K562 (cell line): ENCODE data around the gene PCSK5. TPM values are rescaled to one million over a fixed set of nuclear protein-coding genes. Genes with fewer than 3 reads are reported as not detected.

ENCODE experiments used
- ATAC-seq: fragments of 200-7000 bp; cut with Tn5 transposase; 3 replicates; pipeline ENCODE4 v1.9.1; 2020; ENCODE audit warnings: moderate library complexity
- BruUV-seq: library from RNA; stranded (reverse); fragments of 400-500 nt; replicated peaks from 2 replicates; lab custom pipeline; 2021; lab: Mats Ljungman, UMichigan
- CTCF ChIA-PET: fragments of 300-600 bp; formaldehyde crosslinking; extraction: SDS; loops from one replicate; lab custom pipeline; 2021; ENCODE audit warnings: low intra/inter-chr PET ratio; lab: Yijun Ruan, JAX
- POLR2A ChIA-PET: fragments of 300-600, 350-650 bp; sonication (Branson Sonifier 250); formaldehyde crosslinking; extraction: SDS; loops from one replicate; lab custom pipeline; 2021; ENCODE audit warnings: antibody characterized with exemption, inconsistent platforms; lab: Yijun Ruan, JAX
- DNase-seq, 4 experiments: peaks; one replicate each; pipeline versions ENCODE4 v3.0.0 to v3.0.0-alpha.2; 2011 to 2018; ENCODE audit warnings: low spot score in 3 of 4, mixed read lengths in 3 of 4; ENCODE audit errors: extremely low read depth in 1 of 4
- FAIRE-seq: peaks from 2 replicates; lab custom pipeline; 2011; peaks lifted over from hg19 to GRCh38; lab: Jason Lieb, UNC
- H2AFZ ChIP-seq: 2 replicates; pipeline ENCODE4 v1.6.0; 2011; ENCODE audit warnings: low read depth, low read length, control low read depth, inconsistent platforms
- H3K27ac ChIP-seq: fragments of 200-600 bp; 3 replicates; pipeline ENCODE4 v1.8.0; 2011; ENCODE audit warnings: low read depth, mild to moderate bottlenecking, control low read depth, inconsistent platforms, low read length, moderate library complexity, mixed read lengths; ENCODE audit errors: extremely low read depth
- H3K27me3 ChIP-seq, 2 experiments: fragments of 300-600 bp in 1 of 2; 2 replicates in 1 of 2; 3 replicates in 1 of 2; pipeline versions ENCODE4 v1.6.0 to v1.8.0; 2011; ENCODE audit warnings: inconsistent platforms in 2 of 2, low read length in 2 of 2, mild to moderate bottlenecking in 1 of 2, mixed read lengths in 1 of 2, moderate library complexity in 1 of 2; ENCODE audit not compliant: control insufficient read depth in 2 of 2, insufficient read depth in 2 of 2
- H3K36me3 ChIP-seq: fragments of 300-600 bp; 3 replicates; pipeline ENCODE4 v1.8.0; 2011; ENCODE audit warnings: mild to moderate bottlenecking, low read length, inconsistent platforms; ENCODE audit not compliant: control insufficient read depth, insufficient read depth
- H3K4me1 ChIP-seq, 2 experiments: fragments of 200-600 bp in 1 of 2; replicated peaks in 1 of 2; 2 replicates in 1 of 2; 3 replicates in 1 of 2; pipeline versions ENCODE4 v1.5.1 to v1.8.0; 2011; ENCODE audit warnings: inconsistent platforms in 2 of 2, low read length in 2 of 2, mild to moderate bottlenecking in 1 of 2, mixed read lengths in 1 of 2, moderate library complexity in 1 of 2; ENCODE audit not compliant: control insufficient read depth in 2 of 2, insufficient read depth in 2 of 2
- H3K4me2 ChIP-seq: 2 replicates; pipeline ENCODE4 v1.6.1; 2011; ENCODE audit warnings: low read length, control low read depth, inconsistent platforms, mixed read lengths; ENCODE audit not compliant: insufficient read depth
- H3K4me3 ChIP-seq: fragments of 200-600 bp; sonication (generic), shearing (Covaris generic); 2 replicates; pipeline ENCODE4 v1.5.1; 2016; ENCODE audit warnings: control low read depth, inconsistent platforms
- H3K79me2 ChIP-seq: fragments of 200-600 bp; 3 replicates; pipeline ENCODE4 v1.8.0; 2011; ENCODE audit warnings: low read length, inconsistent platforms; ENCODE audit not compliant: control insufficient read depth, insufficient read depth
- H3K9ac ChIP-seq, 2 experiments: 2 replicates each; pipeline versions ENCODE4 v1.6.0 to v1.6.1; 2011; ENCODE audit warnings: low read depth in 2 of 2, low read length in 2 of 2, control low read depth in 1 of 2, inconsistent platforms in 1 of 2, mild to moderate bottlenecking in 1 of 2, mixed read lengths in 1 of 2; ENCODE audit not compliant: insufficient read depth in 1 of 2
- H3K9me1 ChIP-seq: one replicate; pipeline ENCODE4 v1.6.0; 2011; ENCODE audit warnings: inconsistent platforms, mild to moderate bottlenecking, low read length, moderate library complexity; ENCODE audit not compliant: control insufficient read depth, insufficient read depth
- H3K9me3 ChIP-seq: replicated peaks from 2 replicates; pipeline ENCODE4 v1.5.1; 2011; ENCODE audit warnings: low read depth, low read length, inconsistent platforms; ENCODE audit not compliant: control insufficient read depth, insufficient read depth
- H4K20me1 ChIP-seq: replicated peaks from 2 replicates; pipeline ENCODE4 v1.6.1; 2011; ENCODE audit warnings: low read length, inconsistent platforms, mixed read lengths; ENCODE audit not compliant: control insufficient read depth, insufficient read depth
- ARID3B ChIP-seq: fragments of 250-450 bp; sonication (Bioruptor Pico); IDR thresholded peaks from 2 replicates; pipeline ENCODE4 v1.4.0; 2020; ENCODE audit warnings: borderline replicate concordance
- BRF2 ChIP-seq: IDR thresholded peaks from 3 replicates; pipeline ENCODE4 v1.6.1; 2011; ENCODE audit warnings: borderline replicate concordance, mild to moderate bottlenecking; ENCODE audit not compliant: insufficient read length, insufficient read depth
- CEBPG ChIP-seq, 3 experiments: fragments of 200-800 bp in 1 of 3; sonication (Bioruptor generic) in 1 of 3; sonication (generic) in 1 of 3; formaldehyde crosslinking in 1 of 3; IDR thresholded peaks in 2 of 3; conservative IDR thresholded peaks in 1 of 3; 2 replicates each; pipeline versions ENCODE4 v1.6.1 to v1.8.0; 2016 to 2022; ENCODE audit warnings: missing compliant biosample characterization in 2 of 3, missing genetic modification characterization in 2 of 3, mild to moderate bottlenecking in 1 of 3, missing genetic modification reagents in 1 of 3
- GMEB1 ChIP-seq: fragments of 250-450 bp; sonication (Bioruptor Pico); IDR thresholded peaks from 2 replicates; pipeline ENCODE4 v1.4.0; 2020; ENCODE audit warnings: mild to moderate bottlenecking
- GTF2F1 ChIP-seq: IDR thresholded peaks from 2 replicates; pipeline ENCODE4 v1.6.1; 2011; ENCODE audit warnings: low read depth, low read length, improper control_type of control experiment
- KAT2B ChIP-seq: IDR thresholded peaks from one replicate; pipeline ENCODE4 v1.6.1; 2012; ENCODE audit warnings: low read depth, mild to moderate bottlenecking, control low read depth, inconsistent platforms, low read length, moderate library complexity
- NCOA4 ChIP-seq: fragments of 450-650 bp; IDR thresholded peaks from 2 replicates; pipeline ENCODE4 v1.6.1; 2018; ENCODE audit warnings: mild to moderate bottlenecking; ENCODE audit not compliant: partially characterized antibody
- PHF20 ChIP-seq: fragments of 450-650 bp; IDR thresholded peaks from 2 replicates; pipeline ENCODE4 v1.6.1; 2018; ENCODE audit not compliant: partially characterized antibody
- RUNX1 ChIP-seq: sonication (generic); IDR thresholded peaks from 2 replicates; pipeline ENCODE4 v1.6.1; 2016; ENCODE audit warnings: antibody characterized with exemption, low read depth
- SUPT5H ChIP-seq: fragments of 450-650 bp; IDR thresholded peaks from 2 replicates; pipeline ENCODE4 v1.6.1; 2016
- TCF7L2 ChIP-seq: fragments of 150-350 bp; IDR thresholded peaks from 2 replicates; pipeline ENCODE4 v1.6.1; 2016; ENCODE audit warnings: low read depth, mild to moderate bottlenecking, low read length, moderate library complexity
- U2AF2 ChIP-seq: fragments of 200-400 bp; formaldehyde crosslinking; optimal IDR thresholded peaks from 2 replicates; pipeline ENCODE3; 2017; ENCODE audit warnings: low read depth, mild to moderate bottlenecking, low read length
- ZNF277 ChIP-seq: fragments of 250-450 bp; sonication (Bioruptor Pico); IDR thresholded peaks from 2 replicates; pipeline ENCODE4 v1.8.0; 2022; ENCODE audit warnings: inconsistent platforms, mild to moderate bottlenecking, moderate library complexity, borderline replicate concordance
- ZNF384 ChIP-seq: IDR thresholded peaks from 2 replicates; pipeline ENCODE4 v1.6.1; 2012; ENCODE audit warnings: low read depth, low read length, improper control_type of control experiment
- ZNF511 ChIP-seq: sonication (generic); formaldehyde crosslinking; IDR thresholded peaks from 2 replicates; pipeline ENCODE4 v1.8.0; 2022; ENCODE audit warnings: mild to moderate bottlenecking, missing genetic modification reagents
- ZNF77 ChIP-seq: fragments of 250-450 bp; sonication (Bioruptor Pico); IDR thresholded peaks from 2 replicates; pipeline ENCODE4 v1.5.0; 2020
- WGBS: fragments of 100-300 bp; shearing (Covaris generic); methylation state at CpG from one replicate; pipeline ENCODE4 v1.1.6; 2016; ENCODE audit warnings: low coverage, mixed read lengths; ENCODE audit not compliant: insufficient coverage; ENCODE audit errors: missing lambda C conversion rate; 5-methylcytosine and 5-hydroxymethylcytosine counted together
- in situ Hi-C: fragments of 300-500 bp; cut with MboI; formaldehyde crosslinking; loops from 4 replicates; pipeline ENCODE4 v1.15.0; 2018; ENCODE audit warnings: inconsistent platforms, mixed read lengths
- intact Hi-C: fragments of 100-400 bp; cut with micrococcal nuclease; formaldehyde crosslinking; loops from 2 replicates; pipeline ENCODE4 v1.14.2; 2022
- polyA plus RNA-seq, 8 experiments: library from polyadenylated mRNA; depleted of rRNA in 4 of 8; stranded (reverse) in 5 of 8; unstranded in 3 of 8; fragments of >200 nt; fragmentation: Nextera tagmentation in 2 of 8; fragmentation: Illumina TruSeq in 1 of 8; extraction: Ambion mirVana in 2 of 8; extraction: Trizol in 1 of 8; gene quantifications; 2 replicates each; pipeline versions ENCODE4 v1.2.1 to v1.2.3, GENCODE V29; 2011 to 2014; ENCODE audit warnings: inconsistent platforms in 1 of 8, missing spikeins in 1 of 8
- total RNA-seq, 7 experiments: library from RNA; depleted of rRNA in 6 of 7; stranded (reverse); fragments of >200 nt in 6 of 7; fragmentation: Illumina TruSeq in 2 of 7; extraction: Trizol in 2 of 7; gene quantifications; 2 replicates each; pipeline versions ENCODE4 v1.2.1 to v1.2.3, GENCODE V29; 2011 to 2021; ENCODE audit warnings: low replicate concordance in 1 of 7

PCSK5 gene
- total and polyA plus RNA-seq, 9 of the 15 experiments (the other 6 are each of a cell fraction or from before 2014, with no cell fraction given), result not detected

- no peak overlapping the region for H3K4me2 ChIP-seq
- TF ChIP-seq ZNF384 (no peak), SUPT5H (no peak), PHF20 (no peak), ZNF277 (CRISPR knock-in tag) (no peak), NCOA4 (no peak), GTF2F1 (no peak), U2AF2 (no peak), GMEB1 (CRISPR knock-in tag) (no peak), KAT2B (no peak), CEBPG (CRISPR knock-in tag; IDR thresholded peaks at IDR 0.05) (no peak), CEBPG (tag; conservative IDR thresholded peaks at IDR 0.05 in 1 of 2, IDR thresholded peaks at IDR 0.05 in 1 of 2) (no peak), ARID3B (CRISPR knock-in tag) (no peak), BRF2 (no peak), ZNF511 (CRISPR knock-in tag) (no peak), ZNF77 (no peak), RUNX1 (no peak), TCF7L2 (no peak)
Measured at GRCh38 chr9:76292246-76292645, 401.8 kb downstream of the PCSK5 start.

More at GRCh38 chr9:76292246-76292645, 401.8 kb downstream of the PCSK5 start:
- in situ Hi-C loops (no loop called here), intact Hi-C loops (loop anchor here (10.0 kb wide), 1 partner anchor 427 kb away; no protein-coding TSS in a partner anchor)
- no peak overlapping the region for H2AFZ ChIP-seq
- no peaks in the 10 kb centered on the region for H3K4me1 ChIP-seq
- WGBS, result 0% methylated on average over 6 of the region's 7 CpGs
- FAIRE-seq (no peak), DNase-seq (no peak), ATAC-seq (no peak)
- no peaks in the 10 kb centered on the region for H3K36me3 ChIP-seq
- no peak overlapping the region for H3K27ac ChIP-seq
- no peak overlapping the region for H3K9ac ChIP-seq
- ChIA-PET CTCF (no interaction called here), POLR2A (interaction anchor here (1.1 to 1.4 kb wide), 2 partner anchors 9 to 157 kb away, joined by 3 to 6 read pairs; no protein-coding TSS in a partner anchor)
- BruUV-seq, result no TSS peak
- no peak overlapping the region for H3K4me3 ChIP-seq
- H4K20me1 ChIP-seq, result no peaks in the 10 kb centered on the region
- H3K9me1 ChIP-seq, result no peaks in the 10 kb centered on the region
- no peaks in the 10 kb centered on the region for H3K79me2 ChIP-seq
- peaks cover 0 to 8% of the 10 kb centered on the region in 2 experiments; a peak in 2 of 5 replicates for H3K27me3 ChIP-seq
- no peaks in the 10 kb centered on the region for H3K9me3 ChIP-seq
